EL (cell line): ENCODE data around the gene NT5E.
A peak's percentile ranks its signal among the peaks of the same experiment; 100 is the strongest.

Experiments
- DNase-seq: peaks from one replicate; pipeline ENCODE4 v3.0.0-alpha.2; 2016

Gene NT5E

DNA sequence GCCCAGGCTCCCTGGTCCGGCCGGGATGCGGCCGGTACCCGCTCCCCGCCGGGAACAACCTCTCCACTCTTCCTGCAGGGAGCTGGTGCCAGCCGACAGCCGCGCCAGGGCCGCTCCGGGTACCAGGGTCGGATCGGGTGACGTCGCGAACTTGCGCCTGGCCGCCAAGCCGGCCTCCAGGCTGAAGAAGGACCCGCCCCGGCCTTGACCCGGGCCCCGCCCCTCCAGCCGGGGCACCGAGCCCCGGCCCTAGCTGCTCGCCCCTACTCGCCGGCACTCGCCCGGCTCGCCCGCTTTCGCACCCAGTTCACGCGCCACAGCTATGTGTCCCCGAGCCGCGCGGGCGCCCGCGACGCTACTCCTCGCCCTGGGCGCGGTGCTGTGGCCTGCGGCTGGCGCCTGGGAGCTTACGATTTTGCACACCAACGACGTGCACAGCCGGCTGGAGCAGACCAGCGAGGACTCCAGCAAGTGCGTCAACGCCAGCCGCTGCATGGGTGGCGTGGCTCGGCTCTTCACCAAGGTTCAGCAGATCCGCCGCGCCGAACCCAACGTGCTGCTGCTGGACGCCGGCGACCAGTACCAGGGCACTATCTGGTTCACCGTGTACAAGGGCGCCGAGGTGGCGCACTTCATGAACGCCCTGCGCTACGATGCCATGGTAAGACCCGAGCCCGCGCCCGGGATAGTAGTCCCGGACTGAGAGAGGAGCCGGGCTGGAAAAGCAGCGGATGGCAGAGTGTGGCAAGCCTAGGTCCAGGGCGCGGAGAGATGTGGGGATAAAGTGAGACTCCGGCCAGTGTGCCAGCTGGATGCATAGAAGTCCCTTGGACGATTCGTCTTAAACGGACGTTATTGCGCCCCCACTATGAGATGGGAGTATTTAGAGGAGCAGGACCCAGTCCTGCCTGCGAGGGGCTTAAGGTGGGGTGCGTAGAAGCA is at the start of gene NT5E:
NT5E (plus strand) TSS at position 266 of the 942 bp plus-strand sequence; CDS start at position 323, 57 bp downstream.
- DNase-seq, result peak; percentile 88

DNA sequence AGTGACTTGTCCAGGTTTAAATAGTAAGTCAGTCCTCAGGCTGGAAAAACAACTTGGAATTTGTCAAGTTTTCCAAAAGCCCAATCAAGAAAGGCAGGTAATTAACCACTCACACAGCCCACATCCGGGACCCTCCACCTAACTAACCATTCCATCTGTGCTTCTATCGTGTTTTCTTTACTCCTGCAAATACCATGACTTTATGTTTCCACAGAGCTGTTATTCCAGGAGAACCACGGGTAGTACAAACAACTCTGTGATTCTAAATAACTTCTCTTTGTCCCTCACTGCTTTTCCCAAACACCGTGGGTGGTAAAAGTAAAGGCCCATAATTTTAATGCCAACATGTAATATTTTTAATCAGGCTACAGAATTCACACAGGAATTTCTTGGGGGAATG is 49.6 kb upstream of the NT5E start:
- no peak for DNase-seq

DNA sequence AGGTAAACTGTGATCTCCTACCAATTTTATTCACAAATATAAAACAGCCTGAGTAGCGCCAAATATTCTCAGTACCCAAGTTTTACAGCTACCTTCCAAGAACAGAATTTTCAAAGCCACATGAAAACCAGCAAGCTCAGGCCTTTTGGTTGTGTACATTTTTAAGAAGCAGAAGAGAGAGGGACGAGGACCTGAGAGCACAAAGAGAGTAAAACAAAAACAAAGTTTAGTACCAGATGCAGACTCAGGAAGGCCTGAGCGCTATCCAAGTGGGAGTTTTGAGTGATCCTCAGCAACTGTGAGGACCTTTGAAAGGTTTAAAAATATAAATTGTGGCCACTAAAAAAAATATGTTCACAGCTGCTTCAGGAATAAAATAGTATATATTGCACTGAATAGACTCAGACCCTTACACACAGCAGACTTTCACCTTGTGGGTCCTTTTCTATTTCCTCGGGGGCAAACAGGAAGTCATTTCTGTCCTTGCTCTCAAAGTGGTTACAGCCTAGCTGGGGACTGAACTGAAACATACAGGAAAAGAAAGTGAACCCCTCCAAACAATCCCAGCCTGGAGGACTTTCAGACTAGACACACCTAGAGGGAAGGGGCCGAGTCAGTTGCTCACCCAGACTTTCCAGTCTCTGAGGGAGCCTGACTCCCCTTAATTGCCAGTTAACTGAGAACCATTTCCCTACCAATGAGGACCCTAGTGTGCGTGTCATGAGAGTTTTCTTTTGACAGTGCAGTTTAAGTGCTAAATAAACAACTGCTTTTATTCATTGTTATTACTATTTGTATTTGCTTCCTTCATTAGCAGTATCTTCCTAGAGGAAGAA is 48.5 kb upstream of the NT5E start:
- DNase-seq, result no peak

DNA sequence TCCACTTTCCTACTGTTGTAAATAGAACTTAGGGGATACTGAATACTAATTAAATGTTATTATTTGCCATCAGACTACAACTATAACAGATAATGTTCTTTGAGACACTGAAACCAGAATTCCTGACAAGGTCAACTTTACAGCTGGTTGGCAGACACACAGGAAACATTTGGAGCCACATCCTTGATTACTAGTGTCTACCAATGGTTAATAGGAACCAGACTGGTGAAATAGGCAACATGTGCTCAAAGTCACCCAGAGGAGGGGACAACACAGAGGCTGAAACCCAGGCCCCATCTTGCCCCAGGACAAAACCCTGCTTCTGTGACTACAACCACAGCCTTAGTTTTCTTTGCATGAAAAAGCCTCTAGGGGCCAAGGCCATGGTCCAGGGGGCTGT is 47.8 kb upstream of the NT5E start:
- DNase-seq, result no peak

DNA sequence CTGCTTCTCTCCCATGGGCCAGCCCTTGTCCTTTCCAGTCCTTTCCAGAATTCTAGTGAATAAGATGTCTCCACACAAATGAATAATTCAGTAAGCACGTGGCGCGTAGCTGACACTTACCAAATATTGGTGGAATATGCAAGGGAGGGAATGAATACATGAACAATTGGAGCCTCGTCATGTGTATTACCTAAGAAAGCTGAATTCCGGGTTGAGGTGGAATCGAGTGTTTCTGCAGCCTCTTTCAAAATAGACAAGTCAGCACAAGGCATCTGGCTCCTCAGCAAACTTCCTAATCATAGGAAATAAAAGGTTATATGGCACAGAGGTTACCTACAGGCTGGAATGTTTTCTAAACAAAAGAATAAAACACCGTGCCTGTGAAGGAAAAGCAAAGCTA is 47.0 kb upstream of the NT5E start:
- DNase-seq, result no peak

DNA sequence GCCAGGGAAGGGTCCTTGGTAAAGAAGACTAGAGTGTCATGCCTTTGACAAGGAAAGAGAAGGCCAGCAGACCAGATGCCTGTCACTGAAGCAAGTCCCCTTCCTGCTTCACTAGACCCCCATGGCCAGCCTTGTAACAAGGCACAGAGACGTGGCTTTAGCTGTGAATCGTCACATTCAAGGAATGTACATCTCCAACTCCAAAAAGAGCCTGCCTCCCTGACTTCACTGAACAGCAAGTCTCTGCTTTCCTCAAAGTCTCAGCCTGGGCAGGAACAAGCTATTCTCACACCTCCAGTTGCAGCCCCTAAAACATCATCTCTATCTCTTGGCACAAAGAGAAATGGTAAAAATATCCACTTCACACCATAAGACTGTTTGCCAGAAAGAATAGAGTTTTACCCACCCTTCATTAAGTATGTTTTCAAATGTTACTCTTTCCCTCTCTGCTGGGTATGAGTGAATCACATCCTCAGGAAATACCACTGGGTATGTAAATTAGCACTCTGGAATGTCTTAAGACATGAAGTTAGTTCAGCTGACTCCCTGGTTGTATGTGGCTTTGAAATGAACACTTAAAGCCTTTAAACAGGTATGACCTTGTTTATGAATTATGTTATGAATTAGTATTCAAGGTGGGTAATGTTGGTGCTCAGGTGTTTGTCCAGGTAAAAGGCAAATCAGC is 46.4 kb upstream of the NT5E start:
- peak; percentile 89 for DNase-seq

DNA sequence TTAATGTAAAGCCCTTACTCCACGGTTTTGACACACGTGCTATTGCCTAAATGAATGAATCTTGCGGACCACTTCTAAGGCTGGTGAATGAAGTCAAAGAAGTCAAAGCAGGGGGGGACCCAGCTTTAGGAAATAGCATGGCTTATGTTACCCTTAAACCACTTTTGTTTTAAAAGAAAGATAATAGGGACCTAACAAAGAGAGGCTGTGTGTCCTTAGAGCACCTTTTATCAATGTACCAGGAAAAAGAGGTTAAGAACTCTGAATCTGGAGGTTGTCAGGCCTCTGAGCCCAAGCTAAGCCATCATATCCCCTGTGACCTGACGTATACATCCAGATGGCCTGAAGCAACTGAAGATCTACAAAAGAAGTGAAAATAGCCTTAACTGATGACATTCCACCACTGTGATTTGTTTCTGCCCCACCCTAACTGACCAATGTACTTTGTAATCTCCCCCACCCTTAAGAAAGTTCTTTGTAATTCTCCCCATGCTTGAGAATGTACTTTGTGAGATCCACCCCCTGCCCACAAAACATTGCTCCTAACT is 45.8 kb upstream of the NT5E start:
- DNase-seq, result peak; percentile 63

DNA sequence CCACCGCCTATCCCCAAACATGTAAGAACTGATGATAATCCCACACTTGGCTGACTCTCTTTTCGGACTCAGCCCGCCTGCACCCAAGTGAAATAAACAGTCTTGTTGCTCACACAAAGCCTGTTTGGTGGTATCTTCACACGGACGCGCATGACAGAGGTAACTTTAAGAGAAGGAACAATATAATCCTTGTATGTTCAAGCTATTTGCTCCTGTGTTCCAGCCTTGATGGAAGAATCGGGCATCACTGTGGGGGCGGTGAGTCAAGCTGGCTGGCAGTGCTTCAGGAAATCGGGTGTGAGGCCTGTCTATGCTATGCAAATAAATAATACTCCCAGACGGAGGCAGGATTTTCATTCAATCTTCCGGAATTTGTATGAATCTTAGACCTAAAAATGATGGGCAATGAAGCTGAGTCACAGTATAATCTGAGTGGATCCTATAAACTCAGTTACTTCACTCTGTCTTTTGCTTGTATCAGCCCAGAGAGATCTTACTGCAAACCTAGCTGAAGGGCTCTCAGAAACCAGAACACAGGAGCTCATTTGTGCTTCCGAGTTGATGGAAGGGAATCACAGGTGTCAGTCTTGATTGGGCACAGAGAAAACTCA is 45.2 kb upstream of the NT5E start:
- peak; percentile 97 for DNase-seq

DNA sequence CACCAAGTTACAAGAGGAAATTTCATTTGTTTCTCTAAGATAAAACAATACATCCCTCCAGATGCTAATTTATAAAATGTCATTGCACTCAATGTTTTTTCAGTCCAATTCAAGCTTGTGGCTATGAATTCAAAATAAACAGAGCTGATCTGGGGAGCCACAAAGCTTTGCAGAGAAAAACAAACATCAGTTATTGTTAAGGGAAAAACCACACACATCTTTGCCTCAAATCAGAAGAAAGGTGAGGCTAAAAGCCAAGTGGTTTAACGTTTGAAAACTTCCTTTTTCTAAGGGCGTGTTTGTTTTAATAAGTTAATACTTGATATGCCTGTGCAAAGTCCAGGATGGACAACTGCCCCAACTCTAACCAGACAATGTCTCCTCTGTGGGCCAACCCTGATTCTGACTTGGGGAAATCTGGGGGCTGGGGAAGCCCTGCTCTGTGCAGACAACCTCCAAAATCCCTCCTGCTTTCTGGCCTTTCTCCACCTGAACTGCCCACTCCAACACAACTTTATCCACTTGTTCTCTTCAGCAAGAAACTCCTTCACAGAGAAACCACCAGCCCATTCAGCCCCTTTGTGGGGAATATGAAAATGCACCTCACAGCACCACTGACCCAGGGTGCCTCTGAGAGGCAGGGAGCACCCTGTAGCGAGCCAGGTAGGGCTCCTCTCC is 44.6 kb upstream of the NT5E start:
- DNase-seq, result no peak

DNA sequence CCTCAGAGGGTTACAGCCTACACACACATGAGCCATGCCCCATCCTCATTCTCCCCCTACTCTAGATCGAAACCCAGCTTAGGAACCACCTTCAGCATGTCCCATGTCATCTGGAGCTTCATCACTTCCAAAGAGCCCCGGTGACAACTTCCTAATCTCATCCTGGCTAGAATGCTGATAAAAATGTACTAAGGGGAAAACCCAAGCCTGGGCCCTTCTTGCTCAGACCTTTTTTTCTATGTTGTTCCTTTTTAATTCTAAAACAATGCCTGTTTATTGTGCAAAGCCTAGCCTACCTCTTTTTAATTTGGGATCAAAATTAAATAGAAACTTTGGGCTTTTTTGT is 44.1 kb upstream of the NT5E start:
- no peak for DNase-seq

DNA sequence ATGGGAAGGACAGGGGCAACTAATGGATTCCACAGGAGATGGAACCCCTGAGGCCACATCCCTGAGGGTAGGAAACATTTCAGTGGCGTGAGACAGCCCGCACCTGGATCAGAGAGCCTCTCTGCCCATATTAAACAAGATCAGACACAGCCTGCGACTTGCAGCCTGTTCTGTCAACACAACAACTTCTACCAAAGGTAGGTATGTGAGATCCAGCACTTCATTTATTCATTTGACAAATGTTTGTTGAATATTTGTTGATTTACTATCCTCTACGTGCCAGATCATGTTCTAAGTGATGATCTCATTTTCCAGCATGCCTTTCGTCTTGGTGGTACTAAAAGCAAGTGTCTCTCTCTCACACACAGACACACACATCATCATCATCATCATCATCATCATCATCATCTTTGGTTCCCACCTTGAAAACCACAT is 43.2 kb upstream of the NT5E start:
- DNase-seq, result peak; percentile 20

DNA sequence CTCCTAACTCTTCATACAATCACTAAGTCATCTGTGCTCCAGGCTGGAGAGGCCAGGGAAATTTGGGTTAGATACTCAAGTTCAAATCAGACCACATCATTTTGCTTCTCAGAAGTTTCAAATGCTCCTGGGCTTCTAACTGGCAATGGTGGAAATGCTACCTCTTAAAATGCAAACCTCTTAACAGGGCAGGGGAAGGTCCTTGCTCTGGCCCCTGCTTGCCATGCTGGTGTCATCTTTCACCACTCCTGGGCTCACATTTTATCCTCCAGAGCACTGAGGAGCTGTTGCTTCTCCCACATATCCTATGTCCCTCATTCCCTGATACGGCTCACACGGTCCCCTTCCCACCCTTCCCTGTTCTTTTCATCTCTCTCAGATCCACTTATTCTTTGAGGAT is 41.8 kb upstream of the NT5E start:
- DNase-seq, result no peak

DNA sequence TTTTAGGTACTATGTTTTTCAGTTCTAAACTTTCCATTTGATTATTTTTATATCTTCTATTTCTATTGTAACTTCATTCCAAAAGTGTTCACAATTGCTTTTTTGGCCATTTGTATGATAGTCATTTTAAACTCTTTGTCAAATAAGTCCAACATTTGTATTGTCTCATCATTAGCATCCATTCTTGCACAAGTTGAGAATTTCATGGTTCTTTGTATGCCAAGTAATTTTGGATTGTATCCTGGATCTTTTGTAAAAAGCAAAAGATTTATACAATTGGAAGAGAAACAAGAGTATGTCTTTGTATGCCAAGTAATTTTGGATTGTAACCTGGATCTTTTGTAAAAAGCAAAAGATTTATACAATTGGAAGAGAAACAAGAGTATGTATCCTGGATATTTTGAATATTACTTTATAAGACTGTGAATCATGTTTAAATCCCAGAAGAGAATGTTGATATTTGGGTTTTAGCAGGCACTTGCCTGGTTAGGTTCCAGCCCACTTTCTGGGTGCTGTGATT is 36.9 kb upstream of the NT5E start:
- no peak for DNase-seq

DNA sequence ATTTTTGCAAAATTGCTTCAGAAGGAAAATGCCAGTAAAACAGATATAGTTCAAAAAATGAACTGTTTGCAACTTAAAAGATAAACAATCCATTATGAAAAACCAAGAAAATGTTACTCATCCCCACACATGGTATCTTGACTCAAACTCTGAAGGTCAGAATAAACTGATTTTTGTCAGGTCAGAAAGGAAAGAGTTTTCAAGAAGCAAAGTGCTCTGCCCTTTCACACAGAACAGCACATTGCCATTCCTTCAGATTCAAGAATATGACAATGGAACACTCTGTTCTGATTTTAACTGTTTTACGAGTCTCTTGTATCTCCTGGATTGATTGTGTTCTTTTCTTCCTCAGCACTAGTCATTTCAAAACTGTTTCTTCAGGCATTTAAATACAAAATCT is 33.8 kb upstream of the NT5E start:
- DNase-seq, result peak; percentile 32

DNA sequence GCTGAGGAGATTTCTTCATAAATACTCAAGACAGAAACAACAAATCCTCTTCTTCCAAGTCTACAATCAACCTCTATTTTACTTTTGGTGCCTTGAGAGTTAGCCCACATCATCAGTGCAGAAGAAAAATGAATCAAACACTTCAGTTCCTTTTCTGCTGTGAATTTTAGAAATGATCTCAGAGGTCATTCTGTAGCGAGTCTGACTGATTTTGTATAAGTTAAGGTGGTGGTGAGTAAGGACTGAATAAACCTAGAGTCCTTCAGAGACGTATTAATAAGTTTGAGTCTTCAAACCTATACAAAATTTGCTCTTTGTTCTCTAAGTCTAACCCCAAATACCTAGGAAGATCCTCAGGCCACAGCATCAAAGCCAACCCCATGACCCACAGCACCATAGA is 33.1 kb upstream of the NT5E start:
- DNase-seq, result no peak

DNA sequence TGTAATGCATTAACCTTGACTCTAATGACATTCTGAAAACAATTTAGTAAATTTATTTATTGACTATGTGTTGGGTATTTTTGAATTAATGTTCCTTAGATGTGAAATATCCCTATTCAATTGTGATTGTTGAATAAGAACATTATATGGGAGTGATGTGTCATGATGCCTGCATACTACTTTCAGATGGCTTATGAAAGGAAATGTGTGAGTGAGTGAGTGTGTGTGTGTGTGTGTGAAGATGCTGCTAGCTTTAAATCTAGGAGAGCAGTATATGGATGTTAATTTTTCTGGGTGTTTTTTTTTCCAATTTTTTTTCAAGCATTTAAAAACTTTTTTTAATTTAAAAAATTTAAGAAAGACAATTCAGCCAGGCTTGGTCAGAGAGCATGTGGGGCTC is 32.5 kb upstream of the NT5E start:
- peak; percentile 45 for DNase-seq

DNA sequence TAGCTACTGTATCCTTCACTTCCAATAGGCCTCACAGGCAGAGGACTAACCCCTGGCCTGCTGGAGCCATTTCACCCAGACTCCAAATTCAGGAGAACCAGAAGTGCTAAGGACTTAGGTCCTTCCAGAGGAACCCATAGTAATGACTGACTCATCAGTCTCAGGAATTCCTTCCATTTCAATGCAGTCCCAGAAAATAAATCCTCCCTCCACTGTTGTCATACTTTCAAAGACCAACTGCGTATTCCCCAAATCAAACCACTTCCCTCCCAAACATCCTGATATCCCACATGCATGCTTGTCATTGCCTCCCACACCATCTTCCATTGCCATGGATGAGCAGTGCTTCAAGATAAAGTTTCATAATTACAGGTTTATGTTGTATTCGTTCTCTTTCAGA is 31.8 kb upstream of the NT5E start:
- peak; percentile 90 for DNase-seq

DNA sequence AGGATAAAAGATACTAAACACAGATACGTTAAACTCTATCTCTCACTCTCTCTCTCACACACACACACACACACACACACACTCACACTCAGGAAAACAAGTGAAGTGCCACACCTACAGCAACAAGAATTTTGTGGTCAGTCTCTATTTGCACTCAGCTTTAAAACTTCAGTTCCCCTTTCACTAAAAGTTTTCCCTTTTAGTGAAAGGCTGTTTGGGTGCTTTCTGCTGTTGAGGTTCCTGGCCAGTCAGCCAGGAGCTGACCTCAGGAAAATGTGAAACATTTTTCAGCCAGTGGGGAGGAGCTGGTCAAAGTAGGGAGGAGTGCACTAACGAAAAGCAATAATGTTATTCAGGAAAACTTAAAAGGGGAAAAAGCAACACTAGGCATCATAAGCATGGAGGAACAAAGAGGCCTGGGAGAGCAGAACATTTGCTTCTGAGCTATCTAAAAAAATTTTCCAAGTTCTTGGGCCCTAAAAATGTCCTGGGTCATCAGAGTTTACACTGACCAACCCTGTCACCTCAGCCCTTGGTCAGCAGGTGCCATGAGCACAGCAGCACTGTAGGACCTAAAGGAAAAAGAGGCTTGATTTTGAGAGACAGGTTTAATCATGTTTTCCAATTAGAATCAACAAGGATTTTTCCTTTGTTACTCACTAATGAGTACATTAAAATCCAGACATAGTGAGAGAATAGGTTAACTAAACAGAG is 30.7 kb upstream of the NT5E start:
- peak; percentile 18 for DNase-seq

DNA sequence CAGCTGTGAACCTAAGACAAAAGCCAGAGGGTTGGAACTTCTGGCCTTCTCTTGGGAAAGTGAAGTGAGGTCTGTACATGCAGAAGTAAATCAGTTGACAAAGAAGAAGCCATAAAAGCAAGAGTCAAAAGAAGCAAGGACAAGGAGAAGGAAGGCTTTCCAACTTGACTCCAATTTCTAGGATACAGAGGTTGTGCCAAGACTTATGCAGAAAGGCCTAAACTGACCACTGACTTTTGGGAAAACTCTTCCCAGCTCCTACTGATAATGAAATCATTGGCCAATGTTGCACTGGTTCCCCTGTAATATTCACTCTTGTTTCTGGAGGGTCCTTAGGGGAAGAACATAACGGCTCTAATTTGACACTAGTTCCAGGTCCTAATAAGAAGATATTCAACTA is 29.3 kb upstream of the NT5E start:
- DNase-seq, result no peak

DNA sequence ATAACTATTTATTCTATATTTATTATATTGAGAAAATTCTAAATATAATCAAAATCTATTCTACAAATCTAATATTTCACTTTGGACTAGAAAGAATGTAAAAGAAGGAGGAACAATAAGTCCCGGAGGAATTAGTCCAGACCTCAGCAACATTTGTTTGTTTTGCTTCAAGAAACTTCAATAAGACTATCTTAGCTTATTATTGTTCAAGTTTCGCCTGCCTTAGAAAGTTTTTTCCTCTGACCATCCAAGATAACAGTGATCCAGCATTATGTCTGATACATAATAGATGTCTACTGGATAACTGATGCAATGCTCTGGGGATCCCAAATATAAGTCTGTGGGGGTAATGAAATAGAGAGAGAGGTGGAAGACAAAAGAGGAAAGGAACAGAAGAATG is 28.7 kb upstream of the NT5E start:
- DNase-seq, result no peak

DNA sequence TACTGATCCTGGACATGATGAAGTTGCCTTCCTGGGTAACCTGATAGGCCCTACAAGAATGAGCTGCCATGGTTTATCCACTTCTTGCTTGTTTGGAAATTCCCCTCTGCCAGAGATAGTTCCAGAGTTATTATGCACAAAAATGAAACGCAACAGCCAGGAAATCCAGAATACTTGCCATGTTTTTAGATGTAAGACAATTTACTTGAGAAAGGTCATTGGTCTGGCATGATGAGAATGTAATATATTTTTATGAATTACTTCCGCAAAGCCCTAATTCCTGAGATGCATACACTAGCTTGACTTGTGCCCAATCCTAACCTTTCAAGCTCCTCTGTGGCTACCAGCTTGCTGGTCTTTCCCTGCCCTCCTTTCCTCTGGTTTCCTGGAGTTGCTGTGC is 27.9 kb upstream of the NT5E start:
- DNase-seq, result peak; percentile 89
